D721Med (cell line): ENCODE measurements around the gene EIF1.

Experiments used
- DNase-seq: peaks from one replicate; pipeline ENCODE4 v3.0.0; 2011; ENCODE audit warnings: low spot score; ENCODE audit not compliant: insufficient read length
- FAIRE-seq: peaks from 2 replicates; lab custom pipeline; 2011; peaks lifted over from hg19 to GRCh38; lab: Jason Lieb, UNC
- CTCF ChIP-seq: IDR thresholded peaks from 2 replicates; pipeline ENCODE4 v1.5.1; 2012; ENCODE audit warnings: mild to moderate bottlenecking, control low read depth; ENCODE audit not compliant: insufficient read depth; ENCODE audit errors: missing control alignments

EIF1 gene

DNA sequence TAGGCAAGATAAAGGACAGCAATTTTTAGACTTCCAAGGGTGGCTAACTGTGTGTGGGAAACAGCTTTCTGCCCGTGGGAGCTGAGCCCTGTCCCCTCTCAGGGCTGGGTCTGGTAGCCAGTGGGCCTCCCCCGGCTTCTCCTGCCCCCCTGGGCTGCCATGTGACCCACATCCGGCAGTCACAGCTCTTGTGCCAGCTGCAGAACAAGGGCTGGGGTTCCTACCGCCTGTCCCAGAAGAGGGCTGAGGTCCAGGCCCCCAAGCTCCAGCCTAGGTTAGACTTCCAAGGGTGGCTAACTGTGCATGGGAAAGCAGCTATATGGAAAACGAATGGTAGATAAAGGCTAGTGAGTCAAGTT, 29.6 kb downstream of the EIF1 start:
- TF ChIP-seq CTCF: no peak
- no peak for DNase-seq
- FAIRE-seq: no peak

GRCh38 chr17:41722231-41722630, 33.5 kb downstream of the EIF1 start:
- FAIRE-seq: no peak
- DNase-seq: no peak
- TF ChIP-seq CTCF: no peak

DNA sequence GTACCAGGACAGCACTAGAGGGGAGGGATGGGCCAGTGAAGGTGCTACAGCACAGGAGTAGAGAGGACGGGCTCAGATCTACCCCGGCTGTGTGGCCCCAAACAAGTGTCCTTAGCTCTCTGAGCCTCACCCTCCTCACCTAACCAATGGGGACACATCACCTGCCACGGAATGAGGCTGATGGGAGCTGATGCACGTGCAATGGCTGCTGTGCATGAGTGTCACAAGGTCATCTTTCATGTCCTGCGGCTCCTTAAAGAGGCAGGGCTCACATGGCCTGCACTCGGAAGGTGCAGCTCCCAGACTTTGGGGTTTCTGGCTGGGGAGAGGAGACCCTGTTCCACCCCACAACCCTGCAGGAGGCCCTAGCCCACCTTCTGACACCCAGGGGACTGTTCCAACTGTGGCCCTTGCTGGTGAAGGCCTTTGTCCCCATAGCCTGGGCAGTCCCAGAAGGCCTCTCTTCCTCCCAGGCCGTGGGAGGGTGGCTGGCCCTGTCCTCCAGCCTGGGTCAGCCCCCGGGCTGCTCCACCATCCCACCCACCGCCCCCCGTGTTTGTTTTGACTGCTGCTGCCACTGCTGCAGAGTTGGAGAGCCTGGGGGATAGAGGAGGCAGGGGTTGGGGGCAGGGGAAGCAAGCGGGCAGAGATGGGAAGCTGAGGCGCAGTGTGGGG, 35.3 kb downstream of the EIF1 start:
- FAIRE-seq (no peak), DNase-seq (no peak)
- no peak for TF ChIP-seq CTCF

- no peak for DNase-seq
- no peak for FAIRE-seq
- no peak for TF ChIP-seq CTCF
Measured at GRCh38 chr17:41724476-41725050, 35.9 kb downstream of the EIF1 start.

DNA sequence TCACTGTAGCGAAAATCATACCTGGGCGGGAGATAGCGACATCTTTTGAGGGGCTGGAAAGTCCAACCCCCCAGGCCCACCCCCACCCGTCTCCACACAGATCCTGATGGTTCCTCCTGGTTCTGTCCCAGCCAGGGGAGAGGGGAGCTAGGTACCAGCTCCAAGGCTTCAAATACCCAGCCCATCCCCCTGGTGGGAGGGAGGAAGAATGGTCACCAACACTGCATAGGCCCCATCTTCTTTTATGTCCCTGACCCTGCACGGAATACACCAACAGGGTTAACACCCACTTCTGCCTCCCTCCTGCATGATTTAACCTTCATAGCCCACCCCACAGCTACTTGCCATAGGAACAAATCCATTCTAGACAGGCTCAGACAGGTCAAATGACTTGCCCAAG, 36.4 kb downstream of the EIF1 start:
- FAIRE-seq: no peak
- TF ChIP-seq CTCF: no peak
- DNase-seq: no peak

DNA sequence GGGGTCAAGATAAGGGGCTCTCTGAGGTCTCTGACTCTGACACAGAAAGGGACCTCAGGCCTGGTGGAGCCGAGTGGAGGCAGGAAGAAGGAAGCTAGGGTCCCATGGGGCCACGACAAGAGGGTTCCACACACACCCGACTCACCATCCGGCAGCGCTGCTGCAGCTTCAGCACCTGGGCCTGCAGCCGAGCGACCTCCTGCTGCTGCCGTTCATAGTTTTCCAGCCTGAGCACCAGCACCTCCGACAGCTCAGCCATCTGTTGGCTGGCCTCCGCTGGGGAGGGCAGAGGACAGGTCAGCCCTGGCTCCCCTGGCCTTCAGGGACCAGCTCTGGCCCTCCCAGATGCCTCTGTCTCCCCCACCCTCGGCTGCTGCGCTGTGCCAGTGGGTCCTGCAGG, 39.4 kb downstream of the EIF1 start:
- FAIRE-seq (no peak), DNase-seq (no peak)
- no peak for TF ChIP-seq CTCF

DNA sequence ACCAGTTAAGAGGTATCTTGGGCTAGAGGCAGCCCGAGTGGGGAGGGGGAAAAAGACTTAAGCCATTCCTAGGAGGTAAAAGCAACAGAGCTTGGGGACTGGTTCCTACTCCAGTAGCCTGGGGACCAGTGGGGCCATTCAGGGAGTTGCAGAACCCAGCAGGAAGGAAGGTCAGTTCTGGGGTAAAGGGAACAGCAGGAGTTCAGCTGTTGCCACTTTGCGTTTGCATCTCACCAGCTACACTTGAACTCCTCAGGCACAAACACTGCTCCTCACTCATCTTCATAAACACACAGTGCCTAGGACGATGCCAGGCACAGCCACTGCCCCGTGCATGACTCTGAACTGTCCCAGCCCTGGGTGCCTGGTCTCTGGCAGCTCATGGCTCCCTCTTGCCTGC, 41.8 kb downstream of the EIF1 start:
- no peak for TF ChIP-seq CTCF
- FAIRE-seq (no peak), DNase-seq (no peak)
